HG02973 (cell line): ENCODE data around the gene GAL3ST2.
"Not testable (repeated sequence)": the region's sequence is repeated elsewhere in the genome, so short reads cannot be mapped to it uniquely, and the experiment has no call there.

Experiments
- ATAC-seq: cut with Tn5 transposase; IDR thresholded peaks from one replicate; pipeline ENCODE4 v1.9.1; 2021; ENCODE audit warnings: moderate library complexity; ENCODE audit not compliant: unreplicated experiment

GAL3ST2 gene

GRCh38 chr2:241776336-241777169 is at the start of gene GAL3ST2:
Gene GAL3ST2 (plus strand): TSS chr2:241776822. CDS start chr2:241776956, 134 bp downstream.
- ATAC-seq, result no peak

DNA sequence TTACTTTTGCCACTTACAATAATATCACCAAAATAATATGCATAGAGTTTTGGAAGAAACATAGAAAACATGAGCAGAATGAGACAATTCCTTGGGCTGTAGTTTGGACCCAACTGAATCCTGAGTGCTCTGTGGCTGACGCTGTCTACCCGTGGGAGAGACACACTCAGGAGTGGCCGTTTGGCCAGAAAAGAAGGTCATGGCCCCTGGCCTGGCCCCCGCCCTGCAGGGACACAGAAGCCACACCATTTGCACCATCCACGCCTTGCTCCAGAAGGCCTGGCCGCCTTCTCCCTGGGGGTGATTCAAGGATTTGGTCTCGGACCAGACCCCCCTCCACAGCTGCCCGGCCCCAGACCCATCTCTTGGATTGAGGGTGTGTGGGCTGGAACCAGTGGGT is 48.6 kb upstream of the GAL3ST2 start:
- ATAC-seq, result no peak

- no peak for ATAC-seq
Measured at GRCh38 chr2:241728627-241729026, 48.0 kb upstream of the GAL3ST2 start.

DNA sequence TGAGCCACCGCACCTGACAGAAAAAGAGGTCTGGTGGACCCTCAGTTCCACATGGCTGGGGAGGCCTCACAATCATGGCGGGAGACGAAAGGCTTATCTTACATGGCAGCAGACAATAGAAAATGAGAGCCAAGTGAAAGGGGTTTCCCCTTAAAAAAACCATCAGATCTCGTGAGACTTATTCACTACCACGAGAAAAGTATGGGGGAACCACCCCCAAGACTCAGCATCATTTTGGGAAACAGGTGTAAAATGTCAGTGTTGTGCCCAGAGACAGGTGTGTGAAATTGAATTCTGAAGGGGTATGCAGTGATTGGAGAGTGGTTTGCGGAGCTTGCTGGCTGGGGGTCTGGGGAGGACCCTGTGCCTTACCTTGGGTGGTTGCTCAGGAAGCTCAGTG is 46.8 kb upstream of the GAL3ST2 start:
- no peak for ATAC-seq

GRCh38 chr2:241730671-241731293 is 45.8 kb upstream of the GAL3ST2 start:
- ATAC-seq, result no peak

- not testable (repeated sequence) for ATAC-seq
Measured at GRCh38 chr2:241732513-241733186, 44.0 kb upstream of the GAL3ST2 start.

GRCh38 chr2:241733391-241734207 is 43.0 kb upstream of the GAL3ST2 start:
- ATAC-seq, result no peak

- ATAC-seq, result peak; percentile 24
Measured at GRCh38 chr2:241734208-241734466, 42.5 kb upstream of the GAL3ST2 start.

- ATAC-seq, result peak; percentile 70
Measured at GRCh38 chr2:241734467-241735208, 42.0 kb upstream of the GAL3ST2 start, which contains the start of gene D2HGDH. Gene D2HGDH (plus strand): TSS chr2:241734630. CDS start chr2:241735225, 595 bp downstream.

GRCh38 chr2:241736111-241736510 is 40.5 kb upstream of the GAL3ST2 start:
- ATAC-seq, result no peak

DNA sequence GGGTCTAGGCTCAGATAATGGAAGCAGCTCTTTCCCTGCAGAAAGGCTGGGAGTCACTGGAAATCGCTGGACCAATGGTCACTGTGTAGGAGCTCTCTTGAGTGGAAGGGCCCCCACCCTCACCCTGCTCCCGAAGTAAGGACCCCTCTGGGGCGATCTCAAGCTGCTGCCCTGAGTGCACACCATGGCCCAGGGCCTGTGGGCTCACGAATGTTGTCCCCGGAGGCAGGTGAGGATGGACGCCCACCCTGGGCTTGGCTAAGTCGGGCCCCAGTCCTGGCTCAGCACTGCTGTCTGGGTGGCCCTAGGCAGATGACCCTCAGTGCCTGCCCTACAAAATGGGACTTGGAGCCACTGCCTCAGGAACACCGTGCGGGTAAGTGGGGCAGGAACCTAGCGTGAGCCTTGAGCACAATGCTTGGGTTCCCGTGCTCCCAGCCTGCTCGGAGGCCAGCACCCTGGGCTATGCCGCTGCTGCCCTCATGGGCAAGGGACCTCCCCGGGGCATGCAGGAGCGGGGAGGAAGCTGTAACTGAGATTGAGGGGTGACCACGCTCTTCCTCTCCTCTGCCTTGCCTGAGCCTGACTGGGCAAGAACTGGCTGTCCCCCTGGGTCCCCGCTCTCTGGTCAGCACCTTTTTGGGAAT is 38.5 kb upstream of the GAL3ST2 start:
- no peak for ATAC-seq

DNA sequence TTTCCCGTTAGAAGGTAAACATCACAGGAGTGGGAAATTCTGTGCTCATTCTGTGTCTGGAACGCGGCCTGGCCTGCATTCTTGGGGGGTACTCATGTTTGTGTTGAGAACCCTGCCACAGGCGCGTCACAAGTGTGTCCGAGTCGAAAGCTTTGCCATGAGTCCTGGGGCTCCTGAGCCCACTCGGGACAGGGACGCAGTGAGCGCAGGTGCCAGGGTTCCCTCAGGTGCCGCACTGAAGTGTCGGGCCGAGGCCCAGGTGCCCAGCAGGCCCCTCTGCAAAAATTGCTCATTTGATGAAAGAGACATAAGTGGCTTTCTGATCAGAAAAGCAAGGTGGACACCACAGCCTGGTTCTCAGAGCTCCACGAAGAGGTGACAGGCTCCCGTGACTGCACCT is 37.4 kb upstream of the GAL3ST2 start:
- no peak for ATAC-seq

DNA sequence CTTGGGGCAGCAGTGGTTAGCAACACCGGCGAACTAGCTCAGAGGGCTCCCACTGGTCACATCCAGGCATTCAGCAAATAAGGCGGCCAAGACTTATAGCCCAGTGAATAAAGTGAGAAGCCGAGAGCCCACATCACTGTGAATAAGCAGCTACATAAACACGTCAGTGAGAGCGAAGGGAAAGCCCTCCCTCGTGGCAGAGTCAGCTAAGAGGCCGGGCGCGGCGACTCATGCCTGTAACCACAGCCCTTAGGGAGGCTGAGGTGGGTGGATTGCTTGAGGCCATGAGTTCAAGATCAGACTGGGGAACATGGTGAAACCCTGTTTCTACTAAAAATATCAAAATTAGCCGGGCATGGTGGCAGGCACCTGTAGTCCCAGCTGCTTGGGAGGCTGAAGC is 37.0 kb upstream of the GAL3ST2 start:
- ATAC-seq, result no peak

DNA sequence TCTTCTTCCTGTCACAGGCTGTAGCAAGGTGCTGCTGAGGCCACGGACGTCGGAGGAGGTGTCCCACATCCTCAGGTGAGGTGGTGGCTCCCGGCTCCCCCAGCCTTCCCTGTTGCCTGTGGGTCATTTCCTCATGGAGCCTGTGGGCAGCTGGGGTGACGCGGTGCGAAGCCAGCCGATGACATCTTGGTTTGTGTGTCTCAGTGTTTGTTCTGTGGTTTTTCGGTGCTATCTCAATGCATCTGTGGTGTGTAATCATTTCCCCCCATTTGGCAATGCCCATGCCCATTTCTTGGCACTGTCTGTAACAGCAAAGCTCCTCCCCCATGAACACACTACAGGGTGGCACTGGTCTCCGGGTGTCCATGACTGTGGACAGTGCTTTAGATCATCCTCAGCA is 35.6 kb upstream of the GAL3ST2 start:
- ATAC-seq, result no peak

DNA sequence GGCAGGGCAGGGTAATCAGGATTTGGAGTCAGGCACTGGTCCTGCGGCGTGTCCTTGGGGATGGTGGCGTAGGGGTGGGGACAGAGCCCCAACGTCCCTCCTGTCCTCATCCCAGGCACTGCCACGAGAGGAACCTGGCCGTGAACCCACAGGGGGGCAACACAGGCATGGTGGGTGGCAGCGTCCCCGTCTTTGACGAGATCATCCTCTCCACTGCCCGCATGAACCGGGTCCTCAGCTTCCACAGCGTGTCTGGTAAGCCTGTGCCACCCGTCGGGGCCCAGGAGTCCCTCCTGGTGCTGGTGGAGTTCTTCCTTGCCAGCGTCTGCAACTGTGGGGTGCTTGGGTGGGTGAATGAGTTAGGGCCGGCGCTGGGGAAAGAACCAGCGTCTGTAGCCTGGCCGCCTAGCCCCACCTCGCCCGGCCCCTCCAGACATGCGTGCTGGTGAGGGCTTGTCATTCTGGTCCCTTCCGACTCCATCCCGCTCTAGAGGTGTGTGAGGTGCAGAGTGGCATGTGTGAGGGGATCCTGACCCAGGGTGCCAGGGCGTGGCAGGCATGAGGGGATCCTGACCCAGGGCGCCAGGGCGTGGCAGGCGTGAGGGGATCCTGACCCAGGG is 34.2 kb upstream of the GAL3ST2 start:
- ATAC-seq, result no peak

GRCh38 chr2:241743008-241743407 is 33.6 kb upstream of the GAL3ST2 start:
- ATAC-seq, result not testable (repeated sequence)

GRCh38 chr2:241743620-241744019 is 33.0 kb upstream of the GAL3ST2 start:
- no peak for ATAC-seq

GRCh38 chr2:241744028-241744754 is 32.4 kb upstream of the GAL3ST2 start:
- no peak for ATAC-seq

- no peak for ATAC-seq
Measured at GRCh38 chr2:241745276-241745675, 31.3 kb upstream of the GAL3ST2 start.
